Lung microvascular endothelial cell (primary cell): ENCODE data around the gene SH2D2A. TPM values are rescaled to one million over a fixed set of nuclear protein-coding genes. Genes with fewer than 3 reads are reported as not detected.

ENCODE experiments used
- DNase-seq, 2 donors: peaks; one replicate each; pipeline versions ENCODE4 v3.0.0 to v3.0.0-alpha.2; 2010; ENCODE audit warnings: low read depth in 2 of 2
- total RNA-seq: library from RNA; depleted of rRNA; stranded (reverse); fragments of >200 nt; gene quantifications from 2 replicates; pipeline ENCODE4 v1.2.1, GENCODE V29; 2014

The SH2D2A gene
- total RNA-seq, 1 donor from 2014 or later, result not detected

GRCh38 chr1:156823210-156823790 is 6.7 kb upstream of the SH2D2A start:
- DNase-seq, result peak in 1 of 2 donors; percentile 37

GRCh38 chr1:156822680-156823079 is 6.0 kb upstream of the SH2D2A start:
- DNase-seq, result peak in 1 of 2 donors; percentile 19

- no peak for DNase-seq
Observed at GRCh38 chr1:156821801-156822200, 5.2 kb upstream of the SH2D2A start.

- DNase-seq, result no peak
Observed at GRCh38 chr1:156815961-156816422, 656 bp downstream of the SH2D2A start.

- DNase-seq, result peak in 1 of 2 donors; percentile 66
Observed at GRCh38 chr1:156815307-156815826, 1.3 kb downstream of the SH2D2A start.

GRCh38 chr1:156814571-156815260 is 1.9 kb downstream of the SH2D2A start:
- peak; percentile 18 to 46 for DNase-seq

GRCh38 chr1:156813750-156814570 is 2.7 kb downstream of the SH2D2A start:
- peak; percentile 65 to 75 for DNase-seq

- DNase-seq, result no peak
Observed at GRCh38 chr1:156813298-156813697, 3.4 kb downstream of the SH2D2A start.

- no peak for DNase-seq
Observed at GRCh38 chr1:156812293-156812990, 4.2 kb downstream of the SH2D2A start.

- no peak for DNase-seq
Observed at GRCh38 chr1:156811168-156811567, 5.5 kb downstream of the SH2D2A start.

- DNase-seq, result no peak
Observed at GRCh38 chr1:156809711-156810366, 6.8 kb downstream of the SH2D2A start.

- no peak for DNase-seq
Observed at GRCh38 chr1:156809281-156809680, 7.4 kb downstream of the SH2D2A start.

- DNase-seq, result no peak
Observed at GRCh38 chr1:156808186-156809030, 8.2 kb downstream of the SH2D2A start.

GRCh38 chr1:156807627-156808026 is 9.0 kb downstream of the SH2D2A start:
- DNase-seq, result no peak

- peak; percentile 16 to 70 for DNase-seq
Observed at GRCh38 chr1:156806512-156807440, 9.9 kb downstream of the SH2D2A start.

GRCh38 chr1:156805766-156806511 is 10.7 kb downstream of the SH2D2A start:
- peak in 1 of 2 donors; percentile 66 for DNase-seq

- peak in 1 of 2 donors; percentile 24 for DNase-seq
Observed at GRCh38 chr1:156804572-156805243, 11.9 kb downstream of the SH2D2A start.
